Glutamatergic neuron (in vitro differentiated cells): ENCODE data around the gene NEDD9. TPM values are rescaled to one million over a fixed set of nuclear protein-coding genes. Genes with fewer than 3 reads are reported as not detected.

ENCODE experiments used
- DNase-seq: peaks from one replicate; pipeline ENCODE4 v3.0.0; 2022
- H3K27ac Mint-ChIP-seq: one replicate; pipeline ENCODE4 v1.8.0; 2020; ENCODE audit warnings: mild to moderate bottlenecking, mixed read lengths, inconsistent platforms; ENCODE audit not compliant: unreplicated experiment
- H3K27me3 Mint-ChIP-seq: one replicate; pipeline ENCODE4 v1.8.0; 2020; ENCODE audit warnings: mild to moderate bottlenecking, moderate library complexity, mixed read lengths, inconsistent platforms; ENCODE audit not compliant: unreplicated experiment
- H3K36me3 Mint-ChIP-seq: one replicate; pipeline ENCODE4 v1.8.0; 2020; ENCODE audit warnings: mild to moderate bottlenecking, mixed read lengths, inconsistent platforms; ENCODE audit not compliant: unreplicated experiment
- H3K4me1 Mint-ChIP-seq: one replicate; pipeline ENCODE4 v1.8.0; 2020; ENCODE audit warnings: mild to moderate bottlenecking, low read depth, mixed read lengths, inconsistent platforms; ENCODE audit not compliant: unreplicated experiment
- H3K4me3 Mint-ChIP-seq: one replicate; pipeline ENCODE4 v1.8.0; 2020; ENCODE audit warnings: mild to moderate bottlenecking, mixed read lengths, inconsistent platforms; ENCODE audit not compliant: unreplicated experiment
- H3K9me3 Mint-ChIP-seq: one replicate; pipeline ENCODE4 v1.8.0; 2020; ENCODE audit warnings: mild to moderate bottlenecking, moderate library complexity, mixed read lengths, inconsistent platforms; ENCODE audit not compliant: unreplicated experiment
- CTCF ChIP-seq: fragments of 200-600 bp; sonication (generic); IDR thresholded peaks from one replicate; pipeline ENCODE4 v1.5.0; 2021; ENCODE audit not compliant: partially characterized antibody, unreplicated experiment
- total RNA-seq: library from RNA; stranded (reverse); fragmentation: NEBNext Ultra II Directional; extraction: Animal tissue kit (Norgen Biotek cat#: 25700); gene quantifications from one replicate; pipeline ENCODE4 v1.2.1, GENCODE V29; 2021; ENCODE audit not compliant: unreplicated experiment

Gene NEDD9
- total RNA-seq, 1 donor from 2014 or later = 0.71 TPM

DNA sequence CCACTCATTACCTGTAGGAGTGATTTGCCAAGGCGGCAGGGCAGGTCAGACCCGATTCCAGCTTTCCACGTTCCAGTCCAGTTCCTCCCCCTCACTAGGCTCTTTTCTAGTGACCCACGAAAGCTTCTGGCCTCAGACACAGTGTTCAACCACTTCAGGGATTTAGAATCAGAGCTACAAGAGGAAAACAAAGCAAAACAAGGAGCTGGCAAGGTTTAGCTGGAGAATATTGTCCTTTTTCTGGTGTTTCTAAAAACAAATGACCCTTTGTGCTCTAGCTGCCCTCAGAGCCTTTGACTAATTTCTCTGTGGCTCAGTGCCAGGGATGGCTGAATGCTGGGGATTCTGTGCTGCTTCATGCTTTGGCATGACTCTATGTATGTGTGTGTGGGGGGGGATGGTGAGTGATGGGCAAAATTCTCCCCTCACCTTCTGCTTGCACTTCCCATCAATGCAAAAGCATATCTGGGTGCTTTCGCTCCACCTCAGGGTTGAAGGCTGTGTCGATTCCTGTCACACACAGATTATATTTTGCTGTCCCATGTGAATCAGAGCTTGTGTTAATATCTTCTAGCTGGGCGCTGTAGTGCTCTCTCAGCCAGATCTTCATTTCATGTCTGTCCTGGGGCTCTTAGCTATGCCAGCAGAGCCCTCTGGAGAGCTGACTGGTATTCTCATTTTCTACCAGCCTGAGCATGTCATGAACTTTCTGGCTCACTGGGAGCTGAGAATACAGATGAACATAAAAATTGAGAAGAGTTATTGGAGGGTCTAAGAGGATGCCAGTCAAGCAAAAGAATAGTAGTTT, 19.3 kb upstream of the NEDD9 start:
- Mint-ChIP-seq H3K4me1 (no peaks in the 10 kb centered on the region), H3K9me3 (no peaks in the 10 kb centered on the region), H3K36me3 (no peaks in the 10 kb centered on the region), H3K27me3 (no peaks in the 10 kb centered on the region), H3K4me3 (no peak overlapping the region), H3K27ac (no peak overlapping the region)
- DNase-seq = no peak
- no peak for TF ChIP-seq CTCF

DNA sequence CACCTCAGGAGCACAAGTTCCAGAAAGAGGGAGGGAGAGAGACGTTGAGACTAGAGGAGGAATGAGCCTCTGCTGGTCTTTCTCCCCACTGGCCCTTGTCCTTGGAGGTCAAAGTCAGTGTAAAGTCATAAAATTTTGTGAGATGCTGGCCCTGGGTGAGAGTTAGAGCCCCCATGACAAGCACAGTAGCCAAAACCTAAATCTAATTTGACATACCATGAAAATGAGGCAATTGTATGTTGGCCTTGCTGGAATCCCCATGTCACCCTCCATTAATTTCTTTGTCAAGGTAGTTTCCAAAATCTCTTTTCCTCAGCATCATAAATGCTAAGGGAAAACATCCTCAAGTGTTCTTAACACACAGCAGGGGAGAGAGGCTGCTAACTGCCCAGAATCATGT, 17.6 kb upstream of the NEDD9 start:
- Mint-ChIP-seq H3K36me3 (no peaks in the 10 kb centered on the region), H3K4me3 (no peak overlapping the region), H3K27me3 (no peaks in the 10 kb centered on the region), H3K9me3 (no peaks in the 10 kb centered on the region), H3K4me1 (no peaks in the 10 kb centered on the region), H3K27ac (no peak overlapping the region)
- no peak for DNase-seq
- TF ChIP-seq CTCF = no peak

GRCh38 chr6:11248974-11249761, 16.7 kb upstream of the NEDD9 start:
- no peaks in the 10 kb centered on the region for H3K4me1 Mint-ChIP-seq
- DNase-seq = no peak

GRCh38 chr6:11246722-11247121, 14.3 kb upstream of the NEDD9 start:
- TF ChIP-seq CTCF = no peak
- Mint-ChIP-seq H3K36me3 (no peaks in the 10 kb centered on the region), H3K27me3 (peaks cover 2% of the 10 kb centered on the region)

More at GRCh38 chr6:11248974-11249761, 16.7 kb upstream of the NEDD9 start:
- no peak for TF ChIP-seq CTCF
- no peaks in the 10 kb centered on the region for H3K36me3 Mint-ChIP-seq
- H3K27ac Mint-ChIP-seq = no peak overlapping the region
- H3K4me3 Mint-ChIP-seq = no peak overlapping the region
- no peaks in the 10 kb centered on the region for H3K27me3 Mint-ChIP-seq
- no peaks in the 10 kb centered on the region for H3K9me3 Mint-ChIP-seq

More at GRCh38 chr6:11246722-11247121, 14.3 kb upstream of the NEDD9 start:
- Mint-ChIP-seq H3K4me1 (no peaks in the 10 kb centered on the region), H3K4me3 (no peak overlapping the region), H3K27ac (no peak overlapping the region), H3K9me3 (no peaks in the 10 kb centered on the region)
- DNase-seq = no peak
